Transverse colon (tissue), 4 donors: ENCODE measurements around the gene ARMH2. TPM values are rescaled to one million over a fixed set of nuclear protein-coding genes. Genes with fewer than 3 reads are reported as not detected.
"Not testable (repeated sequence)": the region's sequence is repeated elsewhere in the genome, so short reads cannot be mapped to it uniquely, and the experiment has no call there.

ENCODE experiments used
- DNase-seq: peaks from one replicate; pipeline ENCODE4 v3.0.0-alpha.2; 2019
- H3K27ac ChIP-seq, 4 donors: fragments of 200-600 bp; sonication (generic); 2 replicates each; pipeline ENCODE4 v1.5.1; 2016 to 2018; ENCODE audit warnings: inconsistent platforms in 4 of 4
- H3K27me3 ChIP-seq: fragments of 200-600 bp; sonication (generic); 2 replicates; pipeline ENCODE4 v1.5.1; 2017; ENCODE audit warnings: inconsistent platforms
- H3K36me3 ChIP-seq, 4 donors: fragments of 200-600 bp; sonication (generic); 2 replicates each; pipeline ENCODE4 v1.5.1; 2017 to 2019; ENCODE audit warnings: inconsistent platforms in 4 of 4
- H3K4me1 ChIP-seq, 4 donors: fragments of 200-600 bp; sonication (generic); 2 replicates each; pipeline ENCODE4 v1.5.1; 2017 to 2020; ENCODE audit warnings: inconsistent platforms in 4 of 4
- H3K4me3 ChIP-seq, 4 donors: fragments of 200-600 bp; sonication (generic); 1 replicate in 1 of 4; 2 replicates in 3 of 4; pipeline versions ENCODE4 v1.5.1 to v1.6.1; 2017 to 2019; ENCODE audit warnings: inconsistent platforms in 4 of 4
- H3K9me3 ChIP-seq, 2 donors: fragments of 200-600 bp; sonication (generic); 2 replicates each; pipeline ENCODE4 v1.5.1; 2017 to 2019; ENCODE audit warnings: inconsistent platforms in 2 of 2
- CTCF ChIP-seq, 5 experiments: fragments of 200-600 bp in 3 of 5; fragments of 450-650 bp in 2 of 5; sonication (generic) in 3 of 5; IDR thresholded peaks; 1 replicate in 2 of 5; 2 replicates in 3 of 5; pipeline ENCODE4 v1.5.1; 2016 to 2017; ENCODE audit warnings: antibody characterized with exemption in 5 of 5, inconsistent platforms in 3 of 5, mild to moderate bottlenecking in 2 of 5, moderate library complexity in 1 of 5
- EP300 ChIP-seq: sonication (generic); formaldehyde crosslinking; IDR thresholded peaks from one replicate; pipeline ENCODE4 v1.6.1; 2017; ENCODE audit warnings: antibody characterized with exemption, low read depth
- POLR2A ChIP-seq: fragments of 450-650 bp; IDR thresholded peaks from one replicate; pipeline ENCODE4 v1.6.1; 2016; ENCODE audit warnings: antibody characterized with exemption, mild to moderate bottlenecking, moderate library complexity
- POLR2AphosphoS5 ChIP-seq, 3 donors: sonication (generic); formaldehyde crosslinking; IDR thresholded peaks; one replicate each; pipeline ENCODE4 v1.6.1; 2016; ENCODE audit warnings: antibody characterized with exemption in 3 of 3
- WGBS, 2 donors: methylation state at CpG; one replicate each; pipeline ENCODE4 v1.1.5; 2018; ENCODE audit warnings: low coverage in 1 of 2; 5-methylcytosine and 5-hydroxymethylcytosine counted together
- in situ Hi-C, 4 donors: fragments of 200-750 bp; cut with MboI; loops; one replicate each; pipeline versions ENCODE4 v1.15.0 to v1.15.1; 2017; ENCODE audit warnings: low sequenced_read_pairs in 3 of 4, low pct_ligation_motif_present in 1 of 4, low pct_unique_long_range_greater_than_20kb in 1 of 4
- intact Hi-C: fragments of 100-400 bp; cut with DNase I; formaldehyde crosslinking; loops from one replicate; pipeline ENCODE4 v1.15.1; 2023; ENCODE audit warnings: low total_unique reads
- total RNA-seq, 4 donors: library from RNA; depleted of rRNA; stranded (reverse); fragments of >200 nt; gene quantifications; one replicate each; pipeline ENCODE4 v1.1.0, GENCODE V29; 2016

ARMH2 gene
- total RNA-seq, 4 donors from 2014 or later, result not detected

GRCh38 chr6:24752917-24753492, 45.7 kb downstream of the ARMH2 start:
- in situ Hi-C loops (loop anchor here in 1 of 4 donors (25.0 kb wide), 1 partner anchor 166 kb away; no protein-coding TSS in a partner anchor), intact Hi-C loops (no loop called here)
- H3K4me1 ChIP-seq, result no peaks in the 10 kb centered on the region
- no peak for DNase-seq
- no peaks in the 10 kb centered on the region for H3K27me3 ChIP-seq
- no peaks in the 10 kb centered on the region for H3K9me3 ChIP-seq
- TF ChIP-seq EP300 (no peak), POLR2A (no peak), POLR2AphosphoS5 (IDR thresholded peaks at IDR 0.05) (no peak), CTCF (IDR thresholded peaks at IDR 0.05) (no peak)
- no peak overlapping the region for H3K4me3 ChIP-seq
- no peak overlapping the region for H3K27ac ChIP-seq
- 87 to 100% methylated on average over 1 of the region's 1 CpG for WGBS, 2 donors
- no peaks in the 10 kb centered on the region for H3K36me3 ChIP-seq

- intact Hi-C loops (no loop called here), in situ Hi-C loops (loop anchor here in 1 of 4 donors (25.0 kb wide), 1 partner anchor 165 kb away; no protein-coding TSS in a partner anchor)
- Histone ChIP-seq H3K36me3 (no peaks in the 10 kb centered on the region), H3K27ac (no peak overlapping the region), H3K4me1 (no peaks in the 10 kb centered on the region), H3K9me3 (no peaks in the 10 kb centered on the region), H3K27me3 (no peaks in the 10 kb centered on the region), H3K4me3 (no peak overlapping the region)
- no peak for DNase-seq
- TF ChIP-seq CTCF (IDR thresholded peaks at IDR 0.05) (no peak), POLR2AphosphoS5 (IDR thresholded peaks at IDR 0.05) (no peak), POLR2A (no peak), EP300 (no peak)
- WGBS, 2 donors, result 56 to 59% methylated on average over 2 of the region's 2 CpGs
Measured at GRCh38 chr6:24752503-24752902, 46.2 kb downstream of the ARMH2 start.

- DNase-seq, intact Hi-C loops, H3K4me3 ChIP-seq, H3K27me3 ChIP-seq, H3K27ac ChIP-seq, H3K4me1 ChIP-seq, H3K36me3 ChIP-seq, H3K9me3 ChIP-seq: not testable (repeated sequence)
- in situ Hi-C loops, result loop anchor here in 1 of 4 donors (25.0 kb wide), 1 partner anchor 164 kb away; no protein-coding TSS in a partner anchor
- whole genome bisulfite sequencing, 2 donors, result 84 to 92% methylated on average over 3 of the region's 3 CpGs
Measured at GRCh38 chr6:24750878-24751277, 47.8 kb downstream of the ARMH2 start.

- no peak for DNase-seq
Measured at GRCh38 chr6:24749297-24749696, 49.4 kb downstream of the ARMH2 start.

More at GRCh38 chr6:24749297-24749696, 49.4 kb downstream of the ARMH2 start:
- Histone ChIP-seq H3K4me3 (no peak overlapping the region), H3K4me1 (no peaks in the 10 kb centered on the region), H3K27me3 (no peaks in the 10 kb centered on the region), H3K9me3 (no peaks in the 10 kb centered on the region), H3K36me3 (no peaks in the 10 kb centered on the region), H3K27ac (peak overlapping the region in 1 of 4 donors; percentile 32)
- WGBS, 2 donors, result 63 to 72% methylated on average over 3 of the region's 3 CpGs
- no peak for TF ChIP-seq CTCF (IDR thresholded peaks at IDR 0.05)
- TF ChIP-seq POLR2A, result no peak
- no peak for TF ChIP-seq EP300
- TF ChIP-seq POLR2AphosphoS5 (IDR thresholded peaks at IDR 0.05), result no peak
- intact Hi-C loops (no loop called here), in situ Hi-C loops (no loop called here)

Other genes starting within 250 kb of the ARMH2 start
- gene KIAA0319, start 152.7 kb downstream of the ARMH2 start, total RNA-seq, result 1 to 10 TPM in 1 of 4 donors, under 1 TPM in 3; 0.37 to 2.6 (median 0.67) TPM
- 100 to 1,000 TPM in 3 of 4 donors, 10 to 100 TPM in 1; 48.4 to 292 (median 151) TPM for gene TDP2, start 132.0 kb downstream of the ARMH2 start, total RNA-seq
- 10 to 100 TPM in 2 of 4 donors, 1 to 10 TPM in 2; 5.6 to 16.8 (median 11.2) TPM for gene ACOT13, start 131.8 kb downstream of the ARMH2 start, total RNA-seq
- gene C6orf62, start 79.8 kb downstream of the ARMH2 start, total RNA-seq, result 10 to 100 TPM; 29.9 to 64.3 (median 40.9) TPM
- gene GMNN, start 24.0 kb downstream of the ARMH2 start, total RNA-seq, result 10 to 100 TPM in 3 of 4 donors, 1 to 10 TPM in 1; 8.2 to 45.7 (median 23.2) TPM
- 10 to 100 TPM in 1 of 4 donors, 1 to 10 TPM in 3; 1.2 to 16.7 (median 5.2) TPM for gene RIPOR2, start 137.0 kb upstream of the ARMH2 start, total RNA-seq